Activated naive CD4-positive, alpha-beta T cell treated with anti-CD3 and anti-CD28 coated beads, Interleukin-2, amount 50 U/mL, for 72 hours (primary cell): ENCODE measurements around the gene ZNF280B. TPM values are rescaled to one million over a fixed set of nuclear protein-coding genes. Genes with fewer than 3 reads are reported as not detected.
"Not testable (repeated sequence)": the region's sequence is repeated elsewhere in the genome, so short reads cannot be mapped to it uniquely, and the experiment has no call there.

Source experiments
- ATAC-seq, 2 donors: fragments of 150-1000 bp; cut with Tn5 transposase; 2 replicates each; pipeline ENCODE4 v1.10.0; 2021; ENCODE audit warnings: mild to moderate bottlenecking in 2 of 2, moderate library complexity in 2 of 2
- DNase-seq, 2 donors: peaks; one replicate each; pipeline ENCODE4 v3.0.0; 2021 to 2022; ENCODE audit warnings: low spot score in 2 of 2
- H3K27ac Mint-ChIP-seq, 2 donors: one replicate each; pipeline ENCODE4 v1.8.0; 2022; ENCODE audit warnings: mild to moderate bottlenecking in 2 of 2, mixed read lengths in 2 of 2
- H3K36me3 Mint-ChIP-seq, 2 donors: one replicate each; pipeline ENCODE4 v1.8.0; 2022; ENCODE audit warnings: mixed read lengths in 2 of 2
- H3K9me3 Mint-ChIP-seq, 2 donors: one replicate each; pipeline ENCODE4 v1.8.0; 2022; ENCODE audit warnings: mixed read lengths in 2 of 2
- total RNA-seq, 2 donors: library from RNA; stranded (reverse); gene quantifications; one replicate each; pipeline ENCODE4 v1.2.3, GENCODE V29; 2022

ZNF280B gene
- total RNA-seq, 2 donors from 2014 or later: 2.4 to 2.8 TPM

GRCh38 chr22:22463855-22464540 lies 44.5 kb downstream of the ZNF280B start:
- Mint-ChIP-seq H3K36me3 (peaks cover 13 to 17% of the 10 kb centered on the region in 2 donors), H3K9me3 (peaks cover 14% of the 10 kb centered on the region in 2 donors), H3K27ac (no peak overlapping the region)
- ATAC-seq (peak; percentile 61 to 67), DNase-seq (peak in 1 of 2 donors; percentile 71)

GRCh38 chr22:22462813-22463567 lies 45.6 kb downstream of the ZNF280B start:
- H3K9me3 Mint-ChIP-seq: peaks cover 18 to 19% of the 10 kb centered on the region in 2 donors
- DNase-seq (no peak), ATAC-seq (no peak)
- peaks cover 20 to 21% of the 10 kb centered on the region in 2 donors for H3K36me3 Mint-ChIP-seq
- H3K27ac Mint-ChIP-seq: no peak overlapping the region

- DNase-seq: no peak
- Mint-ChIP-seq H3K36me3 (peaks cover 23 to 27% of the 10 kb centered on the region in 2 donors), H3K9me3 (peaks cover 20 to 24% of the 10 kb centered on the region in 2 donors), H3K27ac (no peak overlapping the region)
- no peak for ATAC-seq
Observed at GRCh38 chr22:22461583-22461982, 47.0 kb downstream of the ZNF280B start.

GRCh38 chr22:22461111-22461510 lies 47.4 kb downstream of the ZNF280B start:
- Mint-ChIP-seq H3K27ac (no peak overlapping the region), H3K9me3 (peaks cover 20 to 24% of the 10 kb centered on the region in 2 donors), H3K36me3 (peaks cover 23 to 27% of the 10 kb centered on the region in 2 donors)
- ATAC-seq (no peak), DNase-seq (no peak)

DNA sequence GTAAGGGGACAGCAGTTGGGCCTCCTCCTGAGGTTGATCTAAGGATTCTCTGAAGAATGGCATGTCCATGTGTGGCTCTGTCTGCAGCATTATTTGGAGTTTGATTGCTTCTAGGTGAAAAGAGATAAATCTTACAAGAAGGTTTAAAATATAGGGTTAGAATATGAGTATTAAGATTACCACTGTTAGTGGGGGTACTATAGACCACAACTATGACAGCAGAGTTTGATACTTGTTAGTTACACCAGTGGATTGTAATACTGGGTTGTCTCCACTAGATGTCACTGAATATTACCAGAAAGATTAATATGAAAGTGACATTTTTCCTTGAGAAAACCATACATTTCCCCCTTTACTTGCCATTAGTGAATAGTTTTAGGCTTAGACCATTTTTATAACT lies 47.9 kb downstream of the ZNF280B start:
- DNase-seq: no peak
- no peak overlapping the region for H3K27ac Mint-ChIP-seq
- no peak for ATAC-seq
- peaks cover 20 to 24% of the 10 kb centered on the region in 2 donors for H3K9me3 Mint-ChIP-seq
- peaks cover 23 to 27% of the 10 kb centered on the region in 2 donors for H3K36me3 Mint-ChIP-seq

- no peak for ATAC-seq
- H3K27ac Mint-ChIP-seq: no peak overlapping the region
Observed at GRCh38 chr22:22460060-22460459, 48.5 kb downstream of the ZNF280B start.

GRCh38 chr22:22458896-22459588 lies 49.5 kb downstream of the ZNF280B start:
- ATAC-seq (no peak), DNase-seq (no peak)
- Mint-ChIP-seq H3K36me3 (peaks cover 23 to 27% of the 10 kb centered on the region in 2 donors), H3K9me3 (peaks cover 20 to 24% of the 10 kb centered on the region in 2 donors), H3K27ac (no peak overlapping the region)

More at GRCh38 chr22:22460060-22460459, 48.5 kb downstream of the ZNF280B start:
- DNase-seq: no peak
- Mint-ChIP-seq H3K9me3 (peaks cover 20 to 24% of the 10 kb centered on the region in 2 donors), H3K36me3 (peaks cover 23 to 27% of the 10 kb centered on the region in 2 donors)

DNA sequence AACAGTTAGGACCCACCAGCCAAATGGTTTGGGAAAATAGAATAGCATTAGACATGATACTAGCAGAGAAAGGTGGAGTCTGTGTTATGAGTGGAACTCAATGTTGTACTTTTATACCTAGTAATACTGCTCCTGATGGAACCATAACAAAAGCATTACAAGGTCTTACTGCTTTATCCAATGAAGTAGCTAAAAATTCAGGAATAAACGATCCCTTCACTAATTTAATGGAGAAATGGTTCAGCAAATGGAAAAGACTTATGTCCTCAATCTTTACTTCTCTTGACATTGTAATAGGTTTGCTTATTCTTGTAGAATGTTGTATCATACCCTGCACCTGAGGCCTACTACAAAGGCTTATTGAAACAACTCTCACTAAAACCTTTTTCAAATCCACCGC lies 50.2 kb downstream of the ZNF280B start:
- DNase-seq (no peak), ATAC-seq (no peak)
- Mint-ChIP-seq H3K27ac (no peak overlapping the region), H3K9me3 (peaks cover 24% of the 10 kb centered on the region in 2 donors), H3K36me3 (peaks cover 27 to 28% of the 10 kb centered on the region in 2 donors)

GRCh38 chr22:22454997-22455396 lies 53.5 kb downstream of the ZNF280B start:
- Mint-ChIP-seq H3K36me3 (peaks cover 38 to 40% of the 10 kb centered on the region in 2 donors), H3K9me3 (peaks cover 36% of the 10 kb centered on the region in 2 donors), H3K27ac (no peak overlapping the region)
- ATAC-seq: no peak
- DNase-seq: no peak

DNA sequence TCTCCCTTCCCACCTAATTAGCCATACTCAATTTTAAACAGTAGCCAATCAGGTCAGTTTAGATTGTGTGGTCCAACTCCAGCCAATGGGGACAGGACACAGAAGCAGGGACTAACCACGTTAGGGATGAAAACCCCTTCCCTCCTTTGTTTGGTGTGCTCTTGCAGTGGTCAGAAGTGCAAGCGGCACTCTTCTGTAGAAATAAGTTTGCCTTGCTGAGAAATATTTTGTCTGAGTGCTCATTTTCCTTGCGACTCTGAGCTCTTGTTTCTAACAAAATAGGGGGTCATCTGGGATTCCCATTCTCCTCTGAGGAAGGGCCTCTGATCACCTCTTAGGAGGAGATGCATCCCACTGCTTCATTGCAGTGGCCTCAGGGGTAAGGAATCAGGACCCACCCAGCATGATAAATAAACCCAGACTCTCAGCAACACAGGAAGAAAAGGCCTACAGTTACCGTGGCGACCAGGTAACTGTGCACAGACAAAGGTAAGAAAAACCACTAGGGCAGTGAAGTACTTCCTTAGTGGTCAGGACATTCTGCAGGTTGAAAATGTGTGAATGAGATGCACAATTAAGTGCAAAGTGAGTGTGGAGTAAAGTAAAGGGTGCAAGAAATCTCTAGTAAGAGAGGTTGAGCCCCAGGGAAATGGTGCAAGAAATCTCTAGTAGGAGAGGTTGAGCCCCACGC lies 55.4 kb downstream of the ZNF280B start:
- Mint-ChIP-seq H3K27ac (peak overlapping the region in 1 of 2 donors; percentile 48), H3K9me3 (peaks cover 19 to 20% of the 10 kb centered on the region in 2 donors), H3K36me3 (peaks cover 21% of the 10 kb centered on the region in 2 donors)
- no peak for DNase-seq
- ATAC-seq: no peak

- no peak overlapping the region for H3K27ac Mint-ChIP-seq
- H3K36me3 Mint-ChIP-seq: peaks cover 14 to 16% of the 10 kb centered on the region in 2 donors
- DNase-seq: no peak
- H3K9me3 Mint-ChIP-seq: peaks cover 12 to 16% of the 10 kb centered on the region in 2 donors
- ATAC-seq: no peak
Observed at GRCh38 chr22:22452211-22452610, 56.3 kb downstream of the ZNF280B start.

DNA sequence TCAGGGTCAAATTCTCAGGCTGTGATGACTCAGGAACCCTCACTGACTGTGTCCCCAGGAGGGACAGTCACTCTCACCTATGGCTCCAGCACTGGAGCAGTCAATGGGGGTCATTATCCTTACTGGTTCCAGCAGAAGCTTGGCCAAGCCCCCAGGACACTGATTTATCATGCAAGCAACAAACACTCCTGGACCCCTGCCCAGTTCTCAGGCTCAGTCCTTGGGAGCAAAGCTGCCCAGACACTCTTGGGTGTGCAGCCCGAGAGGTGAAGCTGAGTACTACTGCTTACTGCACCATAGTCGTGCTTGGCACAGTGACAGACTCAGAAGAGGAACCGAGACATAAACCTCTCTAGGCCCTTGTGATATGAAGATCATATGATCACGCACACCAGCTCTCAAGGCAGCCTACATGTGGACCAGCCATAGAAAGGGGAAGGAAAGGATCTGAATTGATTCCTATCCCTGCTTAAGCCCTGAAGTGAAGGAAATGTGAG lies 58.2 kb downstream of the ZNF280B start:
- Mint-ChIP-seq H3K9me3 (peaks cover 12 to 16% of the 10 kb centered on the region in 2 donors), H3K27ac (no peak overlapping the region), H3K36me3 (peaks cover 14 to 16% of the 10 kb centered on the region in 2 donors)
- no peak for ATAC-seq
- no peak for DNase-seq

GRCh38 chr22:22449819-22450218 lies 58.7 kb downstream of the ZNF280B start:
- peaks cover 14 to 16% of the 10 kb centered on the region in 2 donors for H3K36me3 Mint-ChIP-seq
- H3K9me3 Mint-ChIP-seq: peaks cover 12 to 16% of the 10 kb centered on the region in 2 donors
- H3K27ac Mint-ChIP-seq: no peak overlapping the region
- DNase-seq (no peak), ATAC-seq (no peak)

DNA sequence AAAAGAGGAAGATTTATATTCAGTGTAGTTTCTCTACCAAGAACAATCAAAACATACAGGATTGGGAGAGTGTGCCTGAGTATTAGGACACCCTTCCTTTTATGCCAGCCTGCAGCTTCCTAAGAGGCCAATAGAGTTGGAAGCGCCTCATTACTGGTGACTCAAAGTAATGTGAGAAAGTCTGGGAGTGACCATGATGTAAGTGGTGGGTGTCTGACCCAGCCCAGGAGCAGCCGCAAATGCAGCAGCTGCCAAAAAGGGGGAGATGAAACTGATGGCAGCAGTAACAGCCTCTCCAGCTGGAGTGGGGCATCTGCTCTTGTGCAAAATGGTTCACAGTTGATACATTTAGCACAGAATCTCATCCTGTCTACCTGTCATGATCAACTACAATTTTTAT lies 62.0 kb downstream of the ZNF280B start:
- no peaks in the 10 kb centered on the region for H3K36me3 Mint-ChIP-seq
- DNase-seq (no peak), ATAC-seq (no peak)
- no peak overlapping the region for H3K27ac Mint-ChIP-seq
- H3K9me3 Mint-ChIP-seq: no peaks in the 10 kb centered on the region

DNA sequence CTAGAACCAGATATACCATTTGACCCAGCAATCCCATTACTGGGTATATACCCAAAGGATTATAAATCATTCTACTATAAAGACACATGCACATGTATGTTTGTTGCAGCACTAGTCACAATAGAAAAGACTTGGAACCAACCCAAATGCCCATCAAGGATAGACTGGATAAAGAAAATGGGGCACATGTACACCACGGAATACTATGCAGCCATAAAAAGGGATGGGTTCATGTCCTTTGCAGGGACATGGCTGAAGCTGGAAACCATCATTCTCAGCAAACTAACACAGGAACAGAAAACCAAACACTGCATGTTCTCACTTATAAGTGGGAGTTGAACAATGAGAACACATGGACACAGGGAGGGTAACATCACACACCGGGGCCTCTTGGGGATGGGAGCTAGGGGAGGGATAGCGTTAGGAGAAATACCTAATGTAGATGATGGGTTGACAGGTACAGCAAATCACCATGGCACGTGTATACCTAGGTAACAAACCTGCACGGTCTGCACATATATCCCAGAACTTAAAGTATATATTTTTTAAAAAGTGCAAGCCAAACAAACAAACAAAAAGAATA lies 64.4 kb downstream of the ZNF280B start:
- H3K9me3 Mint-ChIP-seq, H3K36me3 Mint-ChIP-seq, H3K27ac Mint-ChIP-seq, DNase-seq, ATAC-seq: not testable (repeated sequence)
